Activated T-cell treated with anti-CD3 and anti-CD28 coated beads for 4 hours (primary cell): ENCODE results near the gene FAM13B.
A peak's percentile ranks its signal among the peaks of the same experiment; 100 is the strongest.
"Not testable (repeated sequence)": the region's sequence is repeated elsewhere in the genome, so short reads cannot be mapped to it uniquely, and the experiment has no call there.

Experiments used
- DNase-seq: peaks from one replicate; pipeline ENCODE4 v3.0.0-alpha.2; 2020

Gene FAM13B

GRCh38 chr5:138032572-138033385 lies at the start of gene FAM13B:
FAM13B (minus strand) TSS chr5:138033079; CDS start chr5:138019111, 13,968 bp downstream.
- peak; percentile 59 for DNase-seq

DNA sequence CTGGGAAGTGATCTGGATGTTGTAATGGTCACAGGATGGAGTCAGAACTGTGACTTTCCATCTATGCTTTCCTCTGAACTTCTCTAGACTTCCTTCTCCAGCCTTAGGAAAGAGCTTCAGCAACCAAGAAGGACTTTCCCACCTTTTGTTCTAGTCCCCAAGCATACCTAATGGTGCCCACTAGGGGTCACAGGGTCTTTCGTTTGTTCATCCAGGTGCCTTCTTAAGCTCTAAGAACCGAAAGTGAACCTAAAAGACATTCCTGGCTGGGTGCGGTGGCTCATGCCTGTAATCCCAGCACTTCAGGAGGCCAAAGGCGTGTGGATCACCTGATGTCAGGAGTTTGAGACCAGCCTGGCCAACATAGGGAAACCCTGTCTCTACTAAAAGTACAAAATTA lies 49.2 kb upstream of the FAM13B start:
- no peak for DNase-seq

DNA sequence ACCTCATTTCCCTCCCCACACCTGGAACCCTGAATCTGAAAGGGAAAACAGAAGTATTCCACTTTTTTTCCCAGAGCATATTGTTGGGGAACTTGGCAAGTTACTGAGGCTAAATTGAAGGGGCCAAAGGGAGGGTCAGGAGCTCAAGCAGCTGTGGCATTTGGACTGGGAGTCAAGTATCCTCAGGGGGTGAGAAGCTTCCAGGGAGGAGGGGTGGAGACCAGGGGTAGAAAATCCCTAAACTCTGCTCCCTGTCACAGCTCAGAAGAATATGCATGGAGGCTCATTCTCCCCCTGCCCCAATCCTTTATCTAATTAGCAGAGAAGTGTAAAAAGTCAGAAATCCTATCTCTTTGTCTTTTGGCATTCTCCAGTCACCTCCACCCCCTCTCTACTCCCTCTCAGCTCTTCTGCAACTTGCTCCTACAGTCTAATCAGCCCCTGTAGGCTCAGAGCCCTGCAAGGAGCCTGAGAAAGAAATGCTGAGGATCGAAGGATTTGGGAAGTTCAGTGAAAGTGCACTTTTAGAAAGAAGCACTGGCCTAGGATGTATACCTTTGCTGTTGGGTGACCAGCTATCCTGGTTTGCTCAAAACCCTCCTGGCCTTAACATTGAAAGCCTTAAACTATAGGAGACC lies 45.2 kb upstream of the FAM13B start:
- DNase-seq = no peak

GRCh38 chr5:138077064-138077696 lies 44.3 kb upstream of the FAM13B start:
- DNase-seq = peak; percentile 28

DNA sequence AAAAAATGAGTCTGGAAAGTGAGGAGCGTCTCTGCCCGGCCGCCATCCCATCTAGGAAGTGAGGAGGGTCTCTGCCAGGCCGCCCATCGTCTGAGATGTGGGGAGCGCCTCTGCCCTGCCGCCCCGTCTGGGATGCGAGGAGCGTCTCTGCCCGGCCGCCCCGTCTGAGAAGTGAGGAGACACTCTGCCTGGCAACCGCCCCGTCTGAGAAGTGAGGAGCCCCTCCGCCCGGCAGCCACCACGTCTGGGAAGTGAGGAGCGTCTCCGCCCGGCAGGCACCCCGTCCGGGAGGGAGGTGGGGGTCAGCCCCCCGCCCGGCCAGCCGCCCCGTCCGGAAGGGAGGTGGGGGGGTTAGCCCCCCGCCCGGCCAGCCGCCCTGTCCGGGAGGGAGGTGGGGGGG lies 37.1 kb upstream of the FAM13B start:
- DNase-seq = not testable (repeated sequence)

DNA sequence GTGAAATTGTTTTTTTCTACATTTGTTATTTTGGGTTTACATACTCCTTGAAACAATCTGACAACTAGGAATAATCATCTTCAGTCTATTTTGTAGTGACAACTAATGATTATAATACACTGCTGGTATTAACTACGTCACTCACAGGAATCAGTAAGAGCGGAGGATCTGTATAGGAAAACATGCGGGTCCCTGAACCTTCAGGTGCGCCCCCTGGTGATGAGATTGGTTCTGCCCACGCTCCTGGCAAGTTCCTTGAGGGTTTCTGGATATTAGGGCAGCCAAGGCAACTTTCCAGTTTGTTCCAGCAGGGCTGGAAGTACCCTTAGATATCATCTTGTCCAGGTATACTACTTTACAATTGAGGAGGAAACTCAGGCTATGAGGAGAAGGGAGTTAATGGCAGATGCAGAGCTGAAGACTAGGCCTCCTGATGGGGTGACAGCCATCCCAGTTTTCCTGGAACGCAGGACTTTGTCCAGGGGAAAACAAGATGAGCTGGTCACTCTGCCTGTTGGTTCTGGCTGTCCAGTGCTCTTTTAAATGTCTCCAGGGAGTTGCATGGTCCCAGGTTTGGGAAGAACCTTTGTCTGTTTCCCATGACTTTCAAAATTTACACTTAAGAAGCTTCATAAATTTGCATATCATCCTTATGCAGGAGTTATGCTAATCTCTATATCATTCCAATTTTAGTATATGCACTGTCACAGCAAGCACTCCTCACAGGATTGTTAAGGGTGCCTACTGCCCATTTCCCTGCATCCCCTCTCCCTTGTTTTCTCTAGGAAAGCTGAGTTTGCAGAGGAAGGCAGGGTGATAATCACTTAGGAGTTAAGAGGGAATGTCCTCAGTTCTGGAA lies 36.1 kb upstream of the FAM13B start:
- peak; percentile 69 for DNase-seq

GRCh38 chr5:138067945-138068344 lies 35.1 kb upstream of the FAM13B start:
- DNase-seq = no peak

GRCh38 chr5:138065102-138065501 lies 32.2 kb upstream of the FAM13B start:
- DNase-seq = no peak

DNA sequence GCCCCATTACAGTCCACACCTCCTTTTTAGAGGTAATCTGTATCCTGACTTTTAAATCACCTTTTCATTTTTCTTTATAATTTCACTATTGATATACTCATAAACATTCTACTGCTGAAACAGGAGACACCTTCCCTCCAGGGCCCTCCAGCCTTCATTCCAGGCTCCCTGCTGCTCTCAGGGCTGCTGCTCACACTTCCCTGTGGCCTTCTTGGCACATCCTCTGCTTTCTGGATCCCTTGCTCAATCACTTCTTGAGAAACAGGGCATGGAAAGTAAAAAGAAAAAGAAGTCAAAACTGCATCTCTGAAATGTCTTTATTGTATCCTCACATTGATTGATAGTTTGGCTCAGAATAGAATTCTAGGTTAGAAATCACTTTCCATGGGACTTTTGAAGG lies 31.6 kb upstream of the FAM13B start:
- no peak for DNase-seq

DNA sequence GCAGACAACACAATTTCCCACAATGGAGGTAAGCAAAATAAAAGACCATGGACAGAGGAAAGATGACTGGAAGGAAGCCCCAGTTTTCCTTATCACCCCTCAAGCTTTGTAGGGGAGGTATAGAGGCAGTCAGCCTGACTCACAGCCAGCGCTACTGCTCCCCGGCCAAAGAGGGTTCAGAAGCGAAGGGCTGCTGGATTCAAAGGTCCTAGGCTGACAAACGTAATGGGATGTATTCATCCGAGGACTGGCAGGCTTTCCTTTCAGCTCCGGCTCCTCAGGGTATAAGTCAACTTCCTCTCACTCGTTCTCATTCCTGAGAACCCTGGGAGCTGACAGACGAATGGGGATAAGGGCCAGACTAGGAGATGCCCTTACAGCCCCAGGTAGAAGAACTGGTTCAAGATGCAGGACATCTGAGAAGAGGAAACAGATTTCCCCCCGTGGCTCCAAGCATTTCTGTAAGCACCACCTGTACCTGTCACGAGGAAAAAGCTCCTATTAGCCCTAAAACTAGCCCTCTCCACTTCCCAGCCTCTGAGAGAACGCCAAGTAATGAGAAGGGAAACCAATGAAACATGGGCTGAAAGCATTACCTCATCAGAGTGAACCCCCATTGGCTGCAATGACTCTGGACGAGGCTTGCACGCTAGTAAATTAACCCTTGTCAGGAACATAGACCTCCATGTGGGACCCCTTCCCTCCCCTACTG lies 22.1 kb upstream of the FAM13B start:
- DNase-seq = no peak

- no peak for DNase-seq
Observed at GRCh38 chr5:138054206-138054605, 21.3 kb upstream of the FAM13B start.

DNA sequence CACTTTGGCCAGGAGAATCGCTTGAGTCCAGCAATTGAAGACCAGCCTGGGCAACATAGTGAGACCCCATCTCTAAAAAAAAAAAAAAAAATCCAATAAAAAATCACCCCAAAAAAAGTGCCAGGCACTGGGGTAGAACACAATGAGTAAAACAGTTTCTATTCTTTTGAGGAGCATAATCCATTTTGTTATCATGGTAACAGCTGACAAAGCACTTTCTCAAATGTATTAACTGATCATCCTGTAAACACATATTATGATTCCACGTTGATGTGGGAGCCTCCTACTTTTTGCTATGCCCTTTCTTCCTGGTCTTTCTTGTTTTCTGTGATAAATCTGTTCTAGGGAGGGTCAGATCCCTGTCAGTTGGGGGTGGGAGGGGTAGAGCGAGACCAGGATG lies 20.7 kb upstream of the FAM13B start:
- DNase-seq = no peak

GRCh38 chr5:138052718-138053117 lies 19.8 kb upstream of the FAM13B start:
- DNase-seq = not testable (repeated sequence)

DNA sequence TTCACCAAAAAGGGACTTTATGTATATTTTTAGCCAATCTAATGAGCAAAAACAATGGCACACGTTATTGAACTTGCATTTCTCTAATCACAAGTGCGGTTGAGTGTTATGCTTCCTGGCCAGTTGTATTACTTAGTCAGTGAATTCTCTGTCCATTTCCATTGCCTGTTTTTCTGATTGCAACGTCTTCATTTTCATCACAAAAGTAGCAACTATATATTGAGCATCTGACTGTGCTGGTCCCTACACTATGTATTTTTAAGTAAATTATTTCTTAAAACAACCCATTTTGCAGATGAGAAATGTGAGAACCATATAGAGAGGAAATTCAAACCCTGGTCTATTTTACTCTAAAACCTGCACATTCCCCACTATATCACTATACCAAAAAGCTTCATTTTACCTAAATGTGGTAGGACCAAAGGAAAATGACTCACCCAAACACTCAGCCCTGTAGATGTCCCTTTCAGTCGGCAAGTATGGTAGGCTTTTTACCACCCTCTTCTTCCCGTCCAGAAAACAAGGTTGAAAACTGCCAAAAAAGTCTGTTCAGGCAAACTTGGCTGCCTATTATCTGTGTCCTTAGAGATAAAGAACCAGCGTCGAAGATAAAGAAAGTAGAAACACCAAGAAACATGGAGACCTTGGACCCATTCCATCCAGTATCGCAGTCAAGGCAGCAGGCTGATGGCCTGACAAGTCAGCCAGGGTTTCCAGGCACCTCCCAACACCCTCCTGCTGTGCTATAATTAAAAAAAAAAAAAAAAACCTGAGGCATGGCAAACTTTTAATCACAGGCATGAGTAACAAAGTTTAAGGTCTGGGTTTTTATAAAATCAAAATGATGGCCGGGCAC lies 18.8 kb upstream of the FAM13B start:
- DNase-seq = no peak

DNA sequence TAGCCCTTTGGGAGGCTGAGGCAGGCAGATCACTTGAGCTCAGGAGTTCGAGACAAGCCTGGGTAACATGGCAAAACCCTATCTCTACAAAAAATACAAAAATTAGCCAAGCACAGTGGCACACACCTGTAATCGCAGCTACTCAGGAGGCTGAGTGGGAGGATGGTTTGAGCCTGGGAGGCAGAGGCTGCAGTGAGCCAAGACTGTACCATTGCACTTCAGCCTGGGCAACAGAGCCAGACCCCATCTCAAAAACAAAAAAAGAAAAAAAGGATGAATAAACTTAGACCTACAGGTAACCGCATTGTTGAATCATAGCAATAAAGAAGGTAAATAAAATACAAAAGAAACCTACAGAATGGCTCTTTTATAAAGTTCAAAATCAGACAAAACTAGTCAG lies 12.4 kb upstream of the FAM13B start:
- not testable (repeated sequence) for DNase-seq

DNA sequence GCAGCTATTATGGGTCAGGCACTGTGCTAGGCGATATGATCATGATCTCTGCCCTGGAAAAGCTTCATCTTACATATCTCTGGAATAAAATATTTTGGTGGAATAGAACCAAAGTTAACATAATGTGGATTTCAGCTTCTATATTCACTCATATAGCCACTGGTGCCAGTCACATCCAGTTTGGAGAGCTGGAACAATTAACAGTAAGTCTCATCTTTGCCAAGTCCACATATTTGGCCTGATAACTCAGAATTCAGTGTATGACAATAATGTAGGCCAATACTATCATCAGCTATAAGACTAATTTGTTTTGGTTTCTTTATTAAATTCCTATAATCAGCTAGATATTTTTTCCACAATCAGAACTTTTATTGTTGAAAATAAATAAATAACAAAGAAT lies 5.9 kb upstream of the FAM13B start:
- DNase-seq = no peak

DNA sequence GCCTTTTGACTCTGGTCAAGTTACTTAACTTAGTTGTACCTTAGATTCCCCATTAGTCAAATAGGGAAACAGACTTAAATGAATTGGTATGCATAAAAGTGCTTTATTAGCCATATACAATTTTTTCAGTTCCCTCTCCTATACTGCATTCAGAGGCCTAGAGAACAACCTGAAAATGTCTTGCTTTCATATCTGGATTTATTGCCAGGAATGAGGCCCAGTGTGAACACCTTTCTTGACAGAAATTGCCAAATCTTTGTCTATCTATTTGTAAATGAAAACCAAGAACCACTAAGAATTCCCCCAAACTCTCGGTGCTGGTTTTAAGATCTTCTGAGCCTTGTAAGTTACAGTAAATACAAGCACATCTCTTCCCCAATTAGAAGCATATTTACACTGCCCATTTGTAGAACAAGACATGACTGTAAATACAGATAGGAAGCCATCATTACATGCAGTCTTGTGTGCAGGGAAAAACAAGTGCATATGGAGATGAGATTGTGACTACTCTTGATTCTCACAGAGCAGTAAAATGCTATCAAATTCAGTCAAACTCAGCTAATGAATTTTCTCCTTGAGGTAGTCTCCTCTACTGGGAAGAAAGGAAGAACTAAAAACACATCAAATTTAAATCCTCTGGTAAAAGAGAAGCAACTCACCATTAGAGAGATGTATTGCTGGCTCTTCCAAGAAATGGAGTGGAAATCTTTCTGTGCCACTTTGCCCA lies 5.2 kb upstream of the FAM13B start:
- no peak for DNase-seq

- DNase-seq = no peak
Observed at GRCh38 chr5:138037271-138037670, 4.4 kb upstream of the FAM13B start.

- peak; percentile 42 for DNase-seq
Observed at GRCh38 chr5:138035605-138036537, 3.0 kb upstream of the FAM13B start.
